Bone marrow (tissue), 2 donors: ENCODE results near the gene DNAH10.

Source experiments
- DNase-seq, 2 donors: peaks; one replicate each; lab custom pipeline; 2025; lab: John Stamatoyannopoulos, UW

The DNAH10 gene

GRCh38 chr12:123971770-123972456 lies 209.8 kb downstream of the DNAH10 start:
- DNase-seq: peak in 1 of 2 donors; percentile 4

- peak; percentile 35 to 72 for DNase-seq
Measured at GRCh38 chr12:123972457-123973401, 210.6 kb downstream of the DNAH10 start, which contains the start of the genes CCDC92 and ZNF664. Gene CCDC92, minus strand, starts transcription at chr12:123972831. Its CDS starts 28,526 bp downstream, at chr12:123944305. Gene ZNF664, plus strand, starts transcription at chr12:123973215. Its CDS starts 38,930 bp downstream, at chr12:124012145.

DNA sequence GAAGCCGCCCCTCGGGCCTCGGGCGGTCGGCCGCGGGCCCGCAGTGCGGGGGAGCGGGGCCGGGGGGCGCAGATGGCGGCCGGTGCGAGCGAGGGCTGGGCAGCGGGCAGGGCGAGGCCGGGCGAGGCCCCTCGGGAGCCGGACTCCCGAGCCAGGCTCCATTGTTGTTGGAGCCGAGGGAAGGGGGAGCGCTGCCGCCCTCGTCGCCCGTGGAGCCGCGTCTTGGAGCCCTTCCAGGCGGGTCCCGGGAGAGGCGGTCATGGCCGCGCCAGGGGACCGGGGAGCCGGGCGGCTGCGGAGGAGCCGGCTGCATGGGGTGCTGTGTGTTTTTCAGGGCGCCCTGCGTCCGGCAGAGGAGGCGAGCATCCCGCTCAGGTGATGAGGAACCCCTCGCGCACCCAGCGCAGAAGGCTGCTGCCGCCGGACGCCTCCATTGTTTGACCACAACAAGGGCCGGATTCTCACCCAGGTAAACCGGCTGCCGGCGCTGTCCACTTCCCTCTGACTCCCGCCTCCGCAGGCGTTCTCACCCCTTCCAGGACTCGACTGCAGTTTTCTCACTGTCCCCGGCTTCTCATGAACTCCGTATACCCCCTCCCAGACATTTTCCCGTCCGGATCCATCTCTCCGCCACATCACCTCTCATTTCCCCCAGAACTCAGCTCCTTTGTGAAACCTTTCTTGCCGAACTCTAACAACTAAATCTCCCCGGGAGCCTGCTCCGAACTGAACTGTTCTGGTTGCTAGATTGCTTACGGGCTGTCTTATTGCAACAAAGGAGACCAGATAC lies 211.6 kb downstream of the DNAH10 start:
- no peak for DNase-seq

DNA sequence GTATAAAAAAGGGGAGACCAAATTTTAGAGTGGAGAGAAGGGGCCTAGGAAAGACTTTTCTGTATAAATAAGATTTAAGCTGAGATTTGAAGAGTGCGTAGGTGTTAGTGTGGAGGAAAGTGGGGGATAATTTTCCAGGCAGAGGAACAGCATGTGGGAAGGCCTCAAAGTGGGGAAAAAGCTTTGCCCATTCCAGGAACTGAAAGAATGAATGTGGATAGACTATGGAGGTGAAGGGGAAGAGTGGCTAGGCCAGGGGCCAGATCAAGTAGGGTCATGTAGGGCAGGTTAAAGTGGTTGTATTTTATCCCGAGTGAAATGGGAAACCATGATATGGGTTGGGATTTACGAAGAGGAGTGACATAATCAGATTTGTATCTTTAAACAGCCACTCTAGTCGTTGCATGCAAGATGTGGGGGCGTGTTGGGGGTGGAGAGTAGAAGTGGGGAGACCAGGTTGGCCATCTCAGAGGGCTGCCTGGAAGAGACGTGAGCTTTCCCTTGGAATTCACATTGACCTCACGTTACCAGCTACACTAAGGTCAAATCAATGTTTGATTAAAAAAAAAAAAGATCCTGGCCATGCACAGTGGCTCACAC lies 214.2 kb downstream of the DNAH10 start:
- no peak for DNase-seq

DNA sequence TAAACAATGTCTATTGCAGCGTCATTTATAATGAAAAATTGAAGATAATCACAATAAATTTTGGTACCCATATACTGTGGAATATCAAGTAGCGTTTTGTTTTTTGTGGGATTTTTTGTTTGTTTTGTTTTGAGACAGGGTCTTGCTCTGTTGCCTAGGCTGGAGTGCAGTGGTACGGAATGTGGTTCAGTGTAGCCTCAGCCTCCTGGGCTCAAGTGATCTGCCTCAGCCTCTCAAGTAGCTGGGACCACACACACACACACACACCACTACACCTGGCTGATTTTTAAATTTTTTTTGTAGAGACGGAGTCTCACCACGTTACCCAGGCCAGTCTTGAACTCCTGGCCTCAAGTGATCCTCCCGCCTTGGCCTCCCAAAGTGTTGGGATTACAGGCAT lies 217.5 kb downstream of the DNAH10 start:
- no peak for DNase-seq

- no peak for DNase-seq
Measured at GRCh38 chr12:123982269-123982668, 220.2 kb downstream of the DNAH10 start.

GRCh38 chr12:123983822-123984485 lies 221.9 kb downstream of the DNAH10 start:
- DNase-seq: peak in 1 of 2 donors; percentile 56

DNA sequence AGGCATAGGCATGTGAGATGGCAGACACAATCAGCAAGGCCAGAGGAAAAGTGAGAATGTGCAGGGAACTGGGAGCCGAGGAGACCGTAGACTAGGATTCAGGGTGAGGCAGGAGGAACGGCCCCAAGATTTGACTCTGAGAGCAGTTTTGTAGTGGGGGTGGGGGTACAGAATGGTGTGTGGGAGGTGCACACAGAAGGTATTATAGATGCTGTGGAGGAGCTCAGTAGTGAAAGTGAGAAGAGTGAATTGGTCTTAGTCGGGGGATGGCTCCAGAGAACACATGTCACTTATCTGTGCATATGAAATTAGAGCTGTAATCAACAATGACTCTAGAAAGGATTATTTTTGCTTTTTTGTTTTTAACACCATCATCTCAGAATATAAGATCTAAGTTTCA lies 222.8 kb downstream of the DNAH10 start:
- DNase-seq: no peak
